HG02973 (cell line): ENCODE results near the gene OR5C1.
"Not testable (repeated sequence)": the region's sequence is repeated elsewhere in the genome, so short reads cannot be mapped to it uniquely, and the experiment has no call there.

Experiments
- ATAC-seq: cut with Tn5 transposase; IDR thresholded peaks from one replicate; pipeline ENCODE4 v1.9.1; 2021; ENCODE audit warnings: moderate library complexity; ENCODE audit not compliant: unreplicated experiment

The OR5C1 gene

GRCh38 chr9:122788831-122789230, at the start of gene OR5C1:
Gene OR5C1 (plus strand): TSS chr9:122788933. CDS start chr9:122788933, 0 bp downstream.
- ATAC-seq = no peak

GRCh38 chr9:122742003-122742402, 46.7 kb upstream of the OR5C1 start, which contains the start of gene OR1L6:
Gene OR1L6 (plus strand): TSS chr9:122742303. CDS start chr9:122749848, 7,545 bp downstream.
- no peak for ATAC-seq

GRCh38 chr9:122754825-122755224, 33.9 kb upstream of the OR5C1 start:
- ATAC-seq = no peak

DNA sequence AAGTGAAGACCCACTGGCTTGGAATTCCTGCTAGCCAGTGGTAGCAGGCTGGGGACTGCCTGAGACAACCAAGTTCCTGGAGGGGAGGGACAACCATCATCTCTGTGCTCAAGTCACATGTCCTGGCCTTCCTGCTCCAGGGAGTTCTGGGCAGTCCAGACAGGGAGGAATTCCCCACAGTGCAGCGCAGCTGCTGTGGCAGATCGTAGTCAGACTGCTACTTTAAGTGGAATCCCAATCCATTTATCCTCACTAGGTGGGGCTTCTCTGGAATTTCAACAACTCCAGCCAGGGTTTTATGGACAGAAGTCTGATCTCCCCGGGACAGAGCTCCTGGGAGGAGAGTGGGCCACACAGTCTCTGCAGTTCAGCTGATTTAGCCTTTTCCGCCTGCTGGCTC, 20.9 kb upstream of the OR5C1 start:
- no peak for ATAC-seq

GRCh38 chr9:122777052-122777451, 11.7 kb upstream of the OR5C1 start:
- ATAC-seq = no peak

- ATAC-seq = no peak
Measured at GRCh38 chr9:122777935-122778627, 10.7 kb upstream of the OR5C1 start.

DNA sequence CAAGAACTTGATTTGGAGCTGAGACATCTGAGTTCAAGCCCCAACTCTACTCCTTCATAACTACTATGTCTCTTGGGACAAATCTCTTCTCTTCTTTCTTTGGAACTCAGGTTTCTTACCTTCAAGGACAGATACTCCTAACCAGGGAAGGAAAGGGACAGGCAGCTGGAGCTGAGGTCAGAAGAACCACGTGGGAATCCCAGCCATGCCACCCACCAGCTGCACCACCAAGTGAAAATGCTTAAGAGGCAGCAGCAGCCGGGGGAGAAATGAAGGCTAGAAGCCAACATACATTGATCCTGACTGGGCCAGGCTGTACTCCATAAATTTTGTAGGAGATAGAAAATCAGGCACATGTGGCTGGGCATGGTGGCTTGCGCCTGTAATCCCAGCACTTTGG, 9.6 kb upstream of the OR5C1 start:
- no peak for ATAC-seq

DNA sequence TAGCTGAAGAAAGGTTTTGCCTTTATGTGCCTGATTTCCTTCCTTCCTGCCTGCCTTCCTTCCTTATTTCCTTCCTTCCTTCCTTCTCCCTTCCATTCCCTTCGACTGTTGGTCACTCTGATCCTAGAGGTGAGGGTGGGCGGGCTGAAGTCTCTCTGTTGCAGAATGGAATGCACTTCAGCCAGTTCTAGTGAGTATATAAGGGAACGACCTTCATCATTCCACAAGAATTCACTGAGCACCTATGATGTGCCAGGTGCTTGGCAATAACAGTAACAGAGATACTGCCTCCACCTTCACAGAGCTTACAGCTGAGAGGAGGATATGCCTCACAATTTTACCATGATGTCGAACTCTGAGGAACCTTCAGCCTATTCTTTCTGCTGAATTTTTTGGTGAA, 8.7 kb upstream of the OR5C1 start:
- no peak for ATAC-seq

GRCh38 chr9:122781671-122782070, 7.1 kb upstream of the OR5C1 start:
- ATAC-seq = no peak

DNA sequence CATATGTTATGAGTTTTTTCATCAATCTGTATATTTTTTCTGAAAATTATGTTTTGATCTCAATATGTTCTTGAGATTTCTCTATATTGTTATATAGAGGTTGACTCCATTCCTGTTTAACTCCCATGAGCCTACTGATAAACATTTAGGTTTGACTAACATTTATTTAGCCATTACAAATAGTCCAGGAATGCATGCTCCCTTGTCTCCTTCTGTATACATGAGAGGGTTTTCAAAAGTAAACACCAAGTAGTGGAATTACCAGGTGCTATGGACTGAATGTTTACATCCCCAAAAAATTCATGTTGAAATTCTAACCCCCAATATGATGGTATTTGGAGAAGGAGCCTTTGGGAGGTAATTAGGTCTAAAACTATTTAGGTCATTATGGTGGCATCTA, 3.5 kb upstream of the OR5C1 start:
- no peak for ATAC-seq

DNA sequence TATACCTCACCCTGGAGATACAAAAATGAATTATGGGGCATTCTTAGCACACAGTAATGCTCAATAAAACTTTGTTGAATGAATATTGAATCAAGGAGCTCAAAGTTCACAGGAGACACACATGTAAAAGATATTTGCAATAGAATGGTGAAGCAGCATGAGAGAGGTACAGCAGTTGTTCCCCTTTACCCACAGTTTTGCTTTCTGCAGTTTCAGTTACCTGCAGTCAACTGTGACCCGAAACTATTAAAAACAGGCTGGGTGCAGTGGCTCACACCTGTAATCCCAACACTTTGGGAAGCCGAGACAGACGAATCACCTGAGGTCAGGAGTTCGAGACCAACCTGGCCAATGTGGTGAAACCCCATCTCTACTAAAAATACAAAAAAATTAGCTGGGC, 2.4 kb upstream of the OR5C1 start:
- ATAC-seq = no peak

DNA sequence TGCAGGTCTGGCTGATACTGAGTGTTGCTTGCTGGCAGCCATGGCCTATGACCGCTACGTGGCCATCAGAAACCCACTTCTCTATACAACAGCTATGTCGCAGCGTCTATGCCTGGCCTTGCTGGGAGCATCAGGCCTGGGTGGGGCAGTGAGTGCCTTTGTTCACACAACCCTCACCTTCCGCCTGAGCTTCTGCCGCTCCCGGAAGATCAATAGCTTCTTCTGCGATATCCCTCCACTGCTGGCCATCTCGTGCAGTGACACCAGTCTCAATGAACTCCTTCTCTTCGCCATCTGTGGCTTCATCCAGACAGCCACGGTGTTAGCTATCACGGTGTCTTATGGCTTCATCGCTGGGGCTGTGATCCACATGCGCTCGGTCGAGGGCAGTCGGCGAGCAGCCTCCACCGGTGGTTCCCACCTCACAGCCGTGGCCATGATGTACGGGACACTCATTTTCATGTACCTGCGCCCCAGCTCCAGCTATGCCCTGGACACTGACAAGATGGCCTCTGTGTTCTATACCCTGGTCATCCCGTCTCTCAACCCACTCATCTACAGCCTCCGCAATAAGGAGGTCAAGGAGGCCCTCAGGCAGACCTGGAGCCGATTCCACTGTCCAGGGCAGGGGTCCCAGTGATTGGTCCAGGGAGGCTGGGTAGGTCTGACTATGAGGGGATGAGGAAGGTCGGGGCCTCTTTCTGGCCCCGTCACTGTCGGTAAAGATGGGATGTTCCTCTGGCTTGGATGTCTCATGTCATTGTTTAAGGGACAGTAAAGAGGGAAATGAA, 718 bp downstream of the OR5C1 start:
- ATAC-seq = no peak

DNA sequence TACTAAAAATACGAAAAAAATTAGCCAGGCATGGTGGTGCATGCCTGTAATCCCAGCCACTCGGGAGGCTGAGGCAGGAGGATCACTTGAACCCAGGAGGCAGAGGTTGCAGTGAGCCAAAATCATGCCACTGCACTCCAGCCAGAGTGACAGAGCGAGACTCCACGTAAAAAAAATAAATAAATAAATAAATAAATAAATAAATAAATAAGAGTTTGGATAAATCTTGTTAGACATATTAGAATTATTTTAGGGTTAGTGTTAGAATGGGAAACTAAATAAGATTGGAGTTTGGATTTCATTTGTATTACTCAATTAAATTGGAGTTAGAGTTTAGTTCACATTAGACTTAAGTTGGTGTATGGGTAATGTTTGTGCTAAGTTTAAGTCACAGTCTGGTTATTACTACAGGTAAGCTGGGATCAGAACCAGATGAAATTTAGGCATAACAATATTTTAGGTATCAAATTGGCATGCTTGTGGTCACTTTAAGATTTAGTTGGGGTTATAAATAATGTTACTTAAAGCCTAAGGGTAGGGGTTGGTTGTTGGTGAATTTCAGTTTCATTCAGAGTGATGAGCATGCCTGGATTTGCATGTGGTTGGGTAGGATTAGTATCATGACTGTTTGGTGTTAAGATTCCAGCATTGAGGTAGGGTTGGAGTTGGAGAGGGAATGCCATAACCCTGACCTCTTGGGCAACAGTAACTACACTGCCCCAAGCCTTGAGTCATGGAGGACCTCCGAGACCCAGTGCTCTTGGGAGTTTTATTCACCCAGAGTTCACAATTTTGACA, 3.3 kb downstream of the OR5C1 start:
- no peak for ATAC-seq

GRCh38 chr9:122797316-122798063, 8.8 kb downstream of the OR5C1 start:
- ATAC-seq = no peak

- no peak for ATAC-seq
Measured at GRCh38 chr9:122800066-122801060, 11.6 kb downstream of the OR5C1 start, which contains the start of gene OR1K1. Gene OR1K1 (plus strand): TSS chr9:122800123. CDS start chr9:122800123, 0 bp downstream.

GRCh38 chr9:122806661-122807060, 17.9 kb downstream of the OR5C1 start:
- ATAC-seq = no peak

- no peak for ATAC-seq
Measured at GRCh38 chr9:122807271-122807900, 18.7 kb downstream of the OR5C1 start.

DNA sequence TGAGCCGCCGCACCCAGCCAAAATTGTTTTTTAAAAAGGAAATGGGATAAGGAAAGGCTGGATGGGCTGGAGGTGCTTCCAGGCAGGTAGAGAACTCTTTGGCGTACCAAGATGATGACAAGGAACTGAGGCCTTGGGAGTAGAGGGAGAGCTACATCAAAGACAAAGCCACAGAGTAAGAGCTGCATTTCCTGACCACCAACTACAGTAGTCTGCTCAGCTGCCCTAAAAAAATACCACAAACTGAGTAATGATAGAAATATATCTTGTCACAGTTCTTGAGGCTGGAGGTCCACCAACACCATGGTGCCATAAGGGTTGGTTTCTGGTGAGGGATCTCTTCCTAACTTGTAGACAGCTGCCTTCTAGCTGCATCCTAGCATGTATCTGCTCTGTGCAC, 19.4 kb downstream of the OR5C1 start:
- ATAC-seq = no peak

DNA sequence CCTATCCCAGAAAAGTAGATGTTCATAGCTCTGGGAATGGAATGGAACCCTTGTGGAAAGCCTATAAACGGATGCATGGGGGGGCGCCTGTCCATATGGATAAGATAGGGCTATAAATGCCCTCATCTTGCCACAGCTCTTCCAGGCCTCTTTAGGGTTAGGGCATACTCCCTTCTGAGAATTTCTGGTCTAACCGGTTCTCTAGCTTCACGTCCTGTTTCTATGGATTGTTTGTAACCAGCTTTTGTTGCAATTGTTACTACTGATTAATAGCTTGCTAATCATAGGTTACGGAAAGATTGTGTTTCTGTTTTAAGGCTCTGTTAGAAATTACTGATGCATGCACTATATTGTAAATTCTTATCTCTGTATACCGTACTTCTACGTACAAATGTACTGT, 20.5 kb downstream of the OR5C1 start:
- not testable (repeated sequence) for ATAC-seq
